ENCODE measurements around the gene IGFBP4.
"Not testable (repeated sequence)": the region's sequence is repeated elsewhere in the genome, so short reads cannot be mapped to it uniquely, and the experiment has no call there.

Gene IGFBP4

DNA sequence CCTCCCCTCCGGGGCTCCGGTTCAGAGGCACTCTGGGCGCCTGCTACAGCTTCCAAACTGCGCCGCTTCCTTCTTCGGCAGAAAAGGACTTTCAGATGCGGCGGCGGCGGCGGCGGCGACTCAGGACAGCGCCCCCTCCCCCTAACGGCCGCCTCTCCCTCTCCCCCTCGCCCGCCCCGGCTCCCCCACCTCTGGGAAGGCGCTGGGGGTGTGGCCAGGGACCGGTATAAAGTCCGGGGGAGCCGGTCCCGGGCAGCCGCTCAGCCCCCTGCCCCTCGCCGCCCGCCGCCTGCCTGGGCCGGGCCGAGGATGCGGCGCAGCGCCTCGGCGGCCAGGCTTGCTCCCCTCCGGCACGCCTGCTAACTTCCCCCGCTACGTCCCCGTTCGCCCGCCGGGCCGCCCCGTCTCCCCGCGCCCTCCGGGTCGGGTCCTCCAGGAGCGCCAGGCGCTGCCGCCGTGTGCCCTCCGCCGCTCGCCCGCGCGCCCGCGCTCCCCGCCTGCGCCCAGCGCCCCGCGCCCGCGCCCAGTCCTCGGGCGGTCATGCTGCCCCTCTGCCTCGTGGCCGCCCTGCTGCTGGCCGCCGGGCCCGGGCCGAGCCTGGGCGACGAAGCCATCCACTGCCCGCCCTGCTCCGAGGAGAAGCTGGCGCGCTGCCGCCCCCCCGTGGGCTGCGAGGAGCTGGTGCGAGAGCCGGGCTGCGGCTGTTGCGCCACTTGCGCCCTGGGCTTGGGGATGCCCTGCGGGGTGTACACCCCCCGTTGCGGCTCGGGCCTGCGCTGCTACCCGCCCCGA lies at the start of gene IGFBP4:
Gene IGFBP4, plus strand, starts transcription at position 255 of the 792 bp plus-strand sequence. Its CDS starts 286 bp downstream, at position 541.
- peak; percentile 61 to 71 for DNase-seq

DNA sequence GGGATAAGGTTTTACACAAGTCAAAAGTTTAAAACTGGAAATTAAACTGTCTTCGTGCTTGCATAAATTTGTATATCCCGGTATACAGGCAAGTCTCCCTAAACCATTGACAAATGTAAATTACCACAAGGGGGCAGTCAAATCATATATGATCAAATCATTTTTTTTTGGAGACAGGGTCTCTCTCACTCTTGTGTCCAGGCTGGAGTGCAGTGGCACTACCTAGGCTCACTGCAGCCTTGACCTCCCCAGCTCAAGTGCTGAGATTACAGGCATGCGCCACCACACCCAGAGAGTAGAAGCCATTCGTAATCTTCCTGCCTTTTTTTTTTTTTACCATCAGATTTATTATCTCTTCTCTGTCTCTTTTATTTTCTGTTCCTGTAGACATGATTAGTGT lies 44.1 kb upstream of the IGFBP4 start:
- no peak for DNase-seq

DNA sequence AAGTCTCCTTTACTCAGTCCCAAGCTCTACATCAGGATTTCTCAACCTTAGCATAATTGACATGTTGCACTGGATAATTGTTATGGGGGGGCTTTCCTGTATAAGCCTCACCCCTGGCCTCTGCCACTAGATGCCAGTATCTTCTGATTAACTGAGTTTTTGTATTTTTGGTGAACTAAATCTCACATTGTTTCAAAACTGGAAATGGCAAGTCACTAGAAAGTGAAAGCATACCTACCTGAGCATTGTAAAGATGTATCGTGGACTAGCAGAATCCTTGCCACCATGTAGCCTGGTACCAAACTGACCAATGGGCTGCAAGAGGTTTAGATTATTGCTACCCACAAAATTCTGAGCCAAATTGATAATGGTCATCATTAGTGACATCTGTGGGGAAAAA lies 40.6 kb upstream of the IGFBP4 start:
- DNase-seq: no peak

DNA sequence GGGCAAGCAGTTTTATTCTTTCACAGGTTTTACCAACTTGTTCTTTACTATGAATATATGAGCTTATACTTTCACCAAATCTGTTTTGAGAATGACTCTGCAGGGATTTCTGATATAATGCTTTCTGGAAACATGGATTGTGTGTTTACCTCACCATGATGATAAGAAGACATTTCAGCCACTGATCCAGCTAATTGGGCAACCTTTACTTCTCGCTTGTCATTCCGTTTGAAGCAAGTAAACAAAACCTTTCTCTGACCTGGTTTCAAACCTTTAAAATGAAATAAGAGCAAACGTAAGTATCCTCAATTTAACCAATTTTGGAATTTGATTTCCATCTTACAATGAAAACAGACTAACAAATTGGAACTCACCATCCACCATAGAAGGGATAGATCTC lies 39.2 kb upstream of the IGFBP4 start:
- DNase-seq: no peak

DNA sequence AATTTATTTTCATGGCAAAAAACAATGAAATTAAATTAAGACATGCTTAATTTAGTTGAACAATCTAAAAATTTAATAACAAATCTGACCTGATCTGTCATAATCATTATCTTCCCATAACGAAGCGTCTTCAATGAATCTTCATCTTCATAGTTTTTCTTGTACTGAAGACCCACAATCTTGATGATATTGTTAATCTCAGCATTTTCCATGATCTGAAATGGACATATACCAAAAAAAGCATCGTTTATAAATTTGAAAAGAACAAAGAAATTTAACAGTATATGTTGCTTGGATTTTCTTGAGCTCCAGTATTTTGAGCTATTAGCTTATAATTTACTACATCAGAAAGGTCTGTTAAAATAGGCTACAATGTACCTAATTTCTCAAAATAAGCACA lies 35.8 kb upstream of the IGFBP4 start:
- DNase-seq: no peak

DNA sequence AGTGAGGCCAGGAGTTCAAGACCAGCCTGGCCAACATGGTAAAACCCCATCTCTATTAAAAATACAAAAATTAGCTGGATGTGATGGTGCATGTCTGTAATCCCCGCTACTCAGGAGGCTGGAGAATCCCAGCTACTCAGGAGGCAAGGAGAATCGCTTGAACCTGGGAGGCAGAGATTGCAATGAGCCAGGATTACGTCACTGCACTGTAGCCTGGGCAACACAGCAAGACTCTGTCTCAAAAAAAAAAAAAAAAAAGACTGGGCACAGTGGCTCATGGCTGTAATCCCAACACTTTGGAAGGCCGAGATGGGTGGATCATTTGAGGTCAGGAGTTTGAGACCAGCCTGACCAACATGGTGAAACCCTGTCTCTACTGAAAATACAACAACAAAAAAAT lies 33.7 kb upstream of the IGFBP4 start:
- not testable (repeated sequence) for DNase-seq

DNA sequence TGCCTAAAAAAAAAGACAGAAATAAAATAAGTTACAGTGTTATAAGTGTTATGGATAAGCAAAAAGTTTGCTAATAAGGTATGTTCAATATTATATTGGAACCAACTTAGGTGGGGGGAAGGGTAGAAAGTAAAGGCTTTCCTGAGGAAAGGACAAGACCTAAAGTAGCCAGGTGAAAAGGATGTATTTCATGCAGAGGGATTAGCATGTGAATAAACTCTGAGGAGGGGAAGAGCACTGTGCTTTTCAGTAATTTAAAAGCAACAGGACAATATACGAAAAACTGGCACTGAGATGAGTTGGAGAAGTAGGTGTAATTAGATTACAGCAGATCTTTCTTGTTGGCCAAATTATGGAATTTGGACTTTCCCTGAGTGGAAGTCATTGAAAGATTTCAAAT lies 33.2 kb upstream of the IGFBP4 start:
- no peak for DNase-seq

DNA sequence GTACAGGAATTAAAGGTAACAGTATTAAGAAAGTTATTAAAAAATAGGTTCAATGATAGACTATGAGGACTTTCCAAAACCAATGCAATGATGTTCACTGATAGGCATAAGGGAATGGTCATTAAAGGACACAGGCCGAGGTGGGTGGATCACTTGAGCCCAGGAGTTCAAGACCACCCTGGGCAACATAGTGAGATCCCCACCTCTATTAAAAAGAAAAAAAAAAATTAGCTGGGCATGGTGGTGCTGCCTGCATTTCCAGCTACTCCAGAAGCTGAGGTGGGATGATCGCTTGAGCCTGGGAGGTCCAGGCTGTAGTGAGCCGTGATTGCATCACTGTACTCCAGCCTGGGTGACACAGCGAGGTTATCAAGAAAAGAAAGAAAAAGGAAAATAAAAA lies 31.4 kb upstream of the IGFBP4 start:
- no peak for DNase-seq

DNA sequence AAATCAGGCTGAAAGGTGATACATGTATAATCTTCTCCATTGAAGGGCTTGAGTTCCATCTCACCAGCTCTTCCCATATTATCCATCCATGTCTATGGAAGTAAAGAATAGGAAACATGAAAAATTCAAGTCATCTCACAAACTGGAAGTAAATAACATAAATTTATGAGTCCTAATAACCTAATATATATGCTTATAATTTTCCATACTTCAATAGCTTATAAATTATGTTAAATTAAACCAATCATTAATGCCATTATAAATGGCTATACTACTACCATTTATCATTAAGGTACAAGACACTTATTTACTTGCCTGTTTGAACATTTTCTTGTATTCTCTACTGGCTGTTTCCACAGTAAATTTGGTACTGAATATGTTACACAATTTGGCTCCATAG lies 30.4 kb upstream of the IGFBP4 start:
- DNase-seq: no peak

DNA sequence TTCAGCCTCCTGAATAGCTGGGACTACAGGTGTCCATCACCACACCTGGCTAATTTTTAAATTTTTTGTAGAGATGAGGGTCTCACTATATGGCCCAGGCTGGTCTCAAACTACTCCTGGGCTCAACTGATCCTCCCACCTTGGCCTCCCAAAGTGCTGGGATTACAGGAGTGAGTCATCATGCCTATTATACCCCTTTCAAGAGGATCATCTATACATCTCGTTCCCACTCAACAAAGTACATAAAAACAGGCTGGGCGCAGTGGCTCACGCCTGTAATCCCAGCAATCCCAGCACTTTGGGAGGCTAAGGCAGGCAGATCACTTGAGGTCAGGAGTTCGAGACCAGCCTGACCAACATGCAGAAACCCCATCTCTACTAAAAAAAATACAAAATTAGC lies 28.9 kb upstream of the IGFBP4 start:
- not testable (repeated sequence) for DNase-seq

DNA sequence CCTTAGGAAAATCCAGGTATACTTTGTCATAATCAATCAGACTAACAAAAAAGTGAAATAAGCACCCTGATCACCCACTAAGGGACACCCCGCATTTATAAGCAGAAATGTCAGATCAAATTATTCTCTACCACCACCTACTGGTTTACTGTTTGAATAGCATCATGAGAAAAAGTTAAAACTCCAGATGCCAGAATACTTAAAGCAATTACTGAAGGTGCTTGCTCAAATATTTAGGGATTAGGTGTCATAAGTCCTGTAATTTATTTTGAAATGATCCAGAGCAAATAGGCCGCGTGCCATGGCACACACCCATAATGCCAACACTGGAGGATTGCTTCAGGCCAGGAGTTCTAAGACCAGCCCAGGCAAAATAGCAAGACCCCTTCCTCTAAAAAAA lies 27.9 kb upstream of the IGFBP4 start:
- DNase-seq: no peak

DNA sequence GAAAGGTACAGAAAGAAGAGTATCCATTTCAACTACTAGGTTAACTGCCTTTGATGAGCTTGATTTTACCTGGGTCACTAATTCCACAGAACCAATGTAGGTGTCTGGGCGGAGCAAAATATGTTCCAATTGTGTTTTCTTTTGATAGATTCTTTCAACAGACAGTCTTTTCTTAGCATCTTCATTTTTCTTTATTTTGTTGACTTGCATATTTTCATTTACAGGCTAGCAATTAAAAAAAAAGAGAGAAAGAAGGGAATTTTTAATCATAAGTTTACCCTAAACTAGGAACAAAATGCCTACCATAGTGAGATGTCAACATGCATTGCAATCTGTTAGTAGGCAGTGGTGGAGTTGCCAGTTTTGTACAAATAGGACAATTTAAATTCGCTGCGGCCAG lies 26.6 kb upstream of the IGFBP4 start:
- no peak for DNase-seq

DNA sequence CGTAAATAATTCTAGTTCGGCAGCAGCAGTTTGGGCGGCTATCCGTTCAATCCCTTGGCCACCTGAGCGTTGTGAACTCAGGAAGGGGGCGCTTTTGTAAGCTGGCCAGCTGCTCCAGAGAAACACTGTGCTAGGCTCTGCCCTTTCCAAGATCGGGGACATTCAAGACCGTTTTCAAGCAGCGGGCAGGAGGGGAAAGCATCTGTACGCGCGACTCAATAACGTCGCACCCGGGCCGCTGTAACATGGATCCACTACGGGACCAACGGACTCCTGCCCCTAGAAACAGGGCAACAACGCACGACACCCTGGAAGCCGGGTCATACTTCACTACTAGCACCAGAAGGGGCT lies 26.0 kb upstream of the IGFBP4 start:
- peak in 1 of 2 donors; percentile 32 for DNase-seq

DNA sequence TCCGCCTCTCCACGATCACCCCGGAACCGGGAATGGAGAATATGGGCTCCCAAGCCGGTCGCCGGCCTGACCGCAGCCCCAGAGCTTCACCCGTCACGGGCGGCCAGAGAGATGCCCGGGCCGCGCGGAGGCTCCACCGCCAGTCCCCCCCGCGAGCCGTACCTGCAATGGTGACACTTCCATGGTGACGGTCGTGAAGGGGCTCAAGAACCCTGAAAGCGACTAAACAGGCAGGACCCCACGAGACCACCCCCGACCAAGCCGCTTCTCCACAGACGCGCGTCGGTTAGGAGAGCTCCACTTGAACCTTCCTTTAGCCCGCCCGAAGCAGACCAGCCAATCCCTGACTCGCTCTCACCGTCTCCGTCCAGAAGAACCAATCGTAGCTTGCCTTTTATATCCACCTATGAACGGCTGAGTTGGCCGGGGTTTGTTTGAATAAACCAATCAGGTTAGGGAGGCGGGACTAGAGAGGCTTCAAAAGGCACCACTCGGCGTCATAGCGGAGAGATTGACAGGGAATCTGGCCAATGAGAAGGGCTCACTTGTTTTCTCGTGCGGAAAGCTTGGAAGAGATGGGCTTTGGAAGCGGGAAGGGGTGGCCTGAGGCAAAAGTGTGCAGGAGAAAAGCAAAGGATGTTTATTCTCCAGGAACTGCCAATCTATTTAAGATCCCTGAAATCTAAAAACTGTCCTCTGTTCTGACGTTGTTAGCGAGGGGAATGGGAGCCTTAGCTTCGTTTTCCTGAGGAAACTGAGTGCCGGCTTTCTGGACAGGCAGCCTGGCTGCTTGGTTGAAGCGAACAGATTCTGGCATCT lies 25.4 kb upstream of the IGFBP4 start, which contains the start of gene TOP2A:
Gene TOP2A, minus strand, starts transcription at position 288 of the 819 bp plus-strand sequence. Its CDS starts 105 bp downstream, at position 183.
- peak; percentile 97 to 98 for DNase-seq

DNA sequence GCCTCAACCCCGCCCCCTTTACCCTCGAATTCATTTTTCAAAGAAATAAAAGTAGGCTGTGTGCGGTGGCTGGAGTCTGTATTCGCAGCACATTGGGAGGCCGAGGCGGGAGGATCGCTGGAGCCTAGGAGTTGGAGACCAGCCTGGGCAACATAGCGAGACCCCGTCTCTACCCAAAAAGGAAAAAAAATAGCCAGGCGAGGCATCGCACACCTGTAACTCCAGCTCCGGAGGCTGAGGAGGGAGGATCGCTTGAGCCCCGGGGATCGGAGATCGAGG lies 24.9 kb upstream of the IGFBP4 start:
- no peak for DNase-seq

DNA sequence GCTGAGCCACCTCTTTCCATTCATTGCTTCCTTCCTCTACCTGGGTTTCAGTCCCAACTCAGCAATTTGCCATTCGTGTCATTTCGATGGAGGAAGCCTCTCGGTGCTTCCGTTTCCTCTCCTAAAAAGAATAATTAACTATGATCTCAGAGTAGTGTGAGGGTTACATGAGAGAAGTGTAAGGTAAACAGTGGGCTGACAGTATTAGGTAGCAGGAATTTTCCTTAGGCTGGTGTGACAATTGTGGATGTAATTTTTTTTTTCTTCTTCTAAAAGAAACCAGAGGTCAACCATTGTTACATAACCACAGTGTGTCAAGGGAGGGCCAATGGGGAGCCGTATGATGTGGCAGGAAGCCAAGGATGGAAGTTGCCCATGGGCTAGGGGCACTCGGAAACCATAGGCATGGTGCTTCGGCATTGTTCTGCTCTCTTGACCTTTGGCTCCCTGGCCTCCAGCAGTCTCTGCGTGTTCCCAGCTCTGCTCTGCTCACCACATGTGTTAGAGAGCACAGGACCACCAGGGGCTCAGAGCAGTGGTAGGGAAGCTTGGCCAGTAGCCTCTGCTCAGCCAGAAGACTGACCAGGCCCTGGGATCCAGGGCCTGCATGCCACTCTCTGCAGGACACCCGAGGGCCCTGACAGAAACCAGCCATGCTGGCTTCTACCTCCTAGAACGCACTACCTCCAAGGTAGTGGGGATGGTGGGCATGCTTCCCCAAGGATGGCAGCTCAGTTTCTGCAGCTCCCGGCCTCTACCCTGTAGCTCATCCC lies 23.5 kb upstream of the IGFBP4 start:
- no peak for DNase-seq

DNA sequence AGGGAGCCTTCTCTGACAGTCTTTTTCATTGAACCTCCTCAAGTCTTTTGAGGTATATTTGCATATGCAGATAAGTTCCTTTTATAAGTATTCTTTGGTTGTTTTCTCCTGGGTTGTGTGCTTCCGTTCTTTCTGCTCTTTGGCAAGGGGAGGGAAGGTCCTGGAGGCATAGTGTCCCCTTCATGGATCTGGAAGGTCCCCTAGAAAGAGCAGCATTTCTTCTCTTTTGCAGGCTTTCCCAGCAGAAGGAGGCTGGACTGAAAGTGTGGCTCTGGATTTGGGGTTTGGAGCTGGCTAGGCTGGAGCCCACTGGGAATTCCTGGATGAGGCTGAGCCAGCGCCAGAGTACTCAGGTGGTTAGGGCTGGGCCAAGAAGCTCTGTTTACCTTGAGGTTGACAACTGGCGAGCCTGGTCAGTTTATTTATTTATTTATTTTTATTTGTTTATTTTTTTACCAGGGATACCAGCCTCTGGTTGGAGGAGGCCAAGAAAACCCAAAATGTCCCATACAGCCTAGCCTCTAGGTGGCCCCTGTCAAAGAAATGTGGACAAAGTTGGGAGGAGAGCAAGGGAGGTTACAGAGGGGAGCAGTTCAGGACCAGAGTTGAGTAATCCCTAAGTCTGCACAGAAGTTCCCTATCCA lies 20.1 kb upstream of the IGFBP4 start:
- DNase-seq: no peak

DNA sequence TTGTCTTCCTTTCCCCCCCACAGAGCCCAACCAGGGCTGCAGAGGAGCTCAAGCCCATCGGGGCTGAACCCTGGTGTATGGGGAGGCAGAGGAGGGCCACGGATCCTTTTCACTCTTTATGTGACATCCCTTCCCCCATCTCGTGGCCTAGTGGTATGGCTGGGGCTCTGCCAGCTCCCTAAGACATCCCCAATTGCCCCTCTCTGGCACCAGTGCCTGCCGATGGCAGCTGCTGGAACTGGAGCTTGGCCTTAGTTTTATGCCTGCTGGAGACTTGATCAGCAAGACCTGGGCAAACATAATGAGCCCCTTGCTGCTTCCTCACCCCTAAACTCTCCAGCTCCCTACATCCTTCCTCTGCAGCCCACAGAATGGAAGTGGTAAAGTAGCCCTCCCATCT lies 17.5 kb upstream of the IGFBP4 start:
- DNase-seq: no peak

DNA sequence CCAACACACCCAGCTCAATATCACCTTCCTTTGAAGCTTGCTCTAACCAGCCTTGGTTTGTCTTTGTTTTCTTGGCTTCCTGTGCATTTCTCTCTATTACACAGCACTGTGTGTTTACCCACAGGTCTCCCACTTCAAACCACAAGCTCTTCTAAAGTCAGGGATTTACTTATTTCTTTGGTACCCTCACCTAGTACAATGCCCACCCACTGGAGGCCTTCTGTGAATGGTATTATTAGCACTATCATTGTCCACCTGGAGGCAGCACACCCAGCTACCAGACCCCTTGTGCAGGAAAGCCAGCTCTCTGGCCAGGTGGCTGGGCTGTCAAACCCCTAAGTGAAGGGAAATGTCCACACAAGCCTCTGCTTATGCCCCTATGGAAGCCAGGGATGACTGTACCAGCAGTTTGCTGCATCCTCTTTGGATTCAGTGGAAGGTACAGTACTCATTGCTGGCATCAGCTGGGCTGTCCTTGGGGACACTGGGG lies 16.2 kb upstream of the IGFBP4 start:
- no peak for DNase-seq

DNA sequence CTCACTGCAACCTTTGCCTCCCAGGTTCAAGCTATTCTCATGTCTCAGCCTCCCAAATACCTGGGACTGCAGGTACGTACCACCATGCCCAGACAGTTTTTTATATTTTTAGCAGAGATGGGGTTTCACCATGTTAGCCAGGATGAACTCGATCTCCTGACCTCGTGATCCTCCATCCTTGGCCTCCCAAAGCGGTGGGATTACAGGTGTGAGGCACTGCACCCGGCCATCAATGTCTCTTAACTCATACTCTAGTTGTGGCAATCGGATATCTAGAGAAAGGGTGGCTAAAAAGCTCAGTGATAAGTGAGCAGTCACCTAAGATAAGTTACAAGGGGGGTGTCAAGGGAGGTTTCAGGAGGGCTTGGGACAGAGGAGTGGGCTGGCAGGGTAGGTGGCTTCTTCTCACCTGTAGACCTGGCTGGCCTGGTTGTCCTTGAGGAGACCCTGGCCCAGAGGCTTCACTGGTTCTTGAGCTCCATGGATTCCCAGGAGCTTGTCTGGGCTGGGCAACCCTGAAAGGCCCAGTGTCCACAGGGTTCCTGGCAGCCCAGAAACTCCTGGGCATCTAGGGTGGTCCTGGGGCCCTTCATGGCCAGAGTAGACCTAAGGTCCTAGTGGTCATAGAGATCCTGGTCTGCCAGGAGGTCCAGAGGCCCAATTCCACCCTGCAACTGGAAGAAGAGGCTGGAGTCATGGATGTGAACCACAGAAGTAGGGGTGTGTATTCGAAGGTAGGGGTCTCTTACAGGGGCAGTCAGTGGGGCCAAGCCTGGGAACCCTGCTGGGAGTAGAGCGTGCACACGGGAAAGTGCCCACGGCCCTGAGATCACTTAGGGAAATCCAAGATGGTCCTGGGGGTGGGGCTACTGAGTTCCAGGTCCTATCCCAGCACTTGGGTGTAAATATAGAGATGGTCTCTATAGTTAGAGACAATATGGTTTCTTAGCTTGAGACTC lies 12.7 kb upstream of the IGFBP4 start:
- no peak for DNase-seq

DNA sequence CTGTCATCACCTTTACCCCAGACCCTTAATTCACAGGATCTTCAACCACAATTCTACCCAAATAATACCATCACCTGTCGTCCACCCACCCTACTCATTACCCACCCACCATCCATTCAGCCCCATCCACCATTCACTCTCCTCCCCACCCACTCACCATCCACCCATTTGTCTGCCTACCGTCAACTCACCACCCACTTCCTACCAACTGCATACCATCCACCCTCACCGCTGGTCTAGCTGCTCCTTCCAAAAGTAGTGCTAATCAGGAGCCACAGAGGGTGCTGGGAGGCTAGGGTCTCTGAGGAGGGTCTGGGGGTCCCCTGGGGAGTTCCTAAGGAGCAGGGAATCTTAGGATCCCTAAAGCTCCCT lies 12.0 kb upstream of the IGFBP4 start:
- DNase-seq: no peak

Measured in stimulated activated CD4-positive, alpha-beta T cell treated with anti-CD3 and anti-CD28 coated beads, Interleukin-2, amount 100 ng/mL, for 48 hours (primary cell).